Thyroid gland (tissue), 4 donors: ENCODE measurements around the gene TAGLN.

Experiments used
- POLR2A ChIP-seq, 2 donors: fragments of 450-650 bp; IDR thresholded peaks; one replicate each; pipeline ENCODE4 v1.6.1; 2017; ENCODE audit warnings: antibody characterized with exemption in 2 of 2, mild to moderate bottlenecking in 2 of 2, moderate library complexity in 1 of 2
- TF ChIP-seq, protein P1 (sequence below), 6 experiments: fragments of 200-600 bp in 3 of 6; fragments of 450-650 bp in 3 of 6; sonication (generic) in 3 of 6; IDR thresholded peaks; one replicate each; pipeline ENCODE4 v1.5.1; 2016 to 2019; ENCODE audit warnings: antibody characterized with exemption in 6 of 6, mild to moderate bottlenecking in 2 of 6, inconsistent platforms in 1 of 6, moderate library complexity in 1 of 6

DNA sequence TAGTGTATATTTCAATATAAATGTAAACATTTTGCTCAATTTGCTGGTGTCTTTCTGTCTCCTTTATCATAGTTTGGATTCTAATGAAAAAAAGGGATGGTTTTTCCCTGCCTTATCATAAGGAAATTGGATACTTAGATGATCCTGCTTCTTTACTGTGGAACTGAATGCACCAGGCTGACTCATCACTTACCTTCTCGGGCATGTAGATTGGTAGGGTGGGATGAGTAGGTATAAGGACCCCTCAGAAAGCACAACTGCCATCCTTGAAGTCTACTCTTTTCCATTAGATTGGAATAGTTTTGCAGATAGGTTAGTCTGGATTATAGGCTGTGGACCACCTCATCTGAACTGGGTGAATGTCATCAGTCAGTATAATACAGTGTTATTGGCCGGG, 28.2 kb upstream of the TAGLN start:
- TF ChIP-seq POLR2A (IDR thresholded peaks at IDR 0.05) = no peak
- TF ChIP-seq, protein P1, sequence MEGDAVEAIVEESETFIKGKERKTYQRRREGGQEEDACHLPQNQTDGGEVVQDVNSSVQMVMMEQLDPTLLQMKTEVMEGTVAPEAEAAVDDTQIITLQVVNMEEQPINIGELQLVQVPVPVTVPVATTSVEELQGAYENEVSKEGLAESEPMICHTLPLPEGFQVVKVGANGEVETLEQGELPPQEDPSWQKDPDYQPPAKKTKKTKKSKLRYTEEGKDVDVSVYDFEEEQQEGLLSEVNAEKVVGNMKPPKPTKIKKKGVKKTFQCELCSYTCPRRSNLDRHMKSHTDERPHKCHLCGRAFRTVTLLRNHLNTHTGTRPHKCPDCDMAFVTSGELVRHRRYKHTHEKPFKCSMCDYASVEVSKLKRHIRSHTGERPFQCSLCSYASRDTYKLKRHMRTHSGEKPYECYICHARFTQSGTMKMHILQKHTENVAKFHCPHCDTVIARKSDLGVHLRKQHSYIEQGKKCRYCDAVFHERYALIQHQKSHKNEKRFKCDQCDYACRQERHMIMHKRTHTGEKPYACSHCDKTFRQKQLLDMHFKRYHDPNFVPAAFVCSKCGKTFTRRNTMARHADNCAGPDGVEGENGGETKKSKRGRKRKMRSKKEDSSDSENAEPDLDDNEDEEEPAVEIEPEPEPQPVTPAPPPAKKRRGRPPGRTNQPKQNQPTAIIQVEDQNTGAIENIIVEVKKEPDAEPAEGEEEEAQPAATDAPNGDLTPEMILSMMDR (IDR thresholded peaks at IDR 0.05) = no peak
